H7 (cell line): ENCODE results near the gene FEM1C. TPM values are rescaled to one million over a fixed set of nuclear protein-coding genes. Genes with fewer than 3 reads are reported as not detected.

Experiments used
- DNase-seq: peaks from one replicate; pipeline ENCODE4 v3.0.0; 2012
- H3K27me3 ChIP-seq: 2 replicates; pipeline ENCODE4 v1.6.0; 2011; ENCODE audit warnings: mild to moderate bottlenecking, low read length; ENCODE audit not compliant: control insufficient read depth, insufficient read depth
- H3K36me3 ChIP-seq: replicated peaks from 2 replicates; pipeline ENCODE4 v1.5.1; 2011; ENCODE audit warnings: low read length; ENCODE audit not compliant: control insufficient read depth, insufficient read depth
- H3K4me3 ChIP-seq: 2 replicates; pipeline ENCODE4 v1.5.1; 2011; ENCODE audit warnings: low read depth, mild to moderate bottlenecking, control low read depth, low read length, moderate library complexity; ENCODE audit not compliant: insufficient read depth
- total RNA-seq: library from RNA; depleted of rRNA; stranded (reverse); fragments of >200 nt; shearing (Covaris generic); gene quantifications from 2 replicates; pipeline ENCODE4 v1.2.3, GENCODE V29; 2014

FEM1C gene
- total RNA-seq, 1 experiment from 2014 or later, result 8.7 TPM

- no peak for DNase-seq
- Histone ChIP-seq H3K27me3 (no peaks in the 10 kb centered on the region), H3K36me3 (no peaks in the 10 kb centered on the region), H3K4me3 (no peak overlapping the region)
Observed at GRCh38 chr5:115516372-115516771, 28.2 kb downstream of the FEM1C start.

GRCh38 chr5:115514220-115514619, 30.4 kb downstream of the FEM1C start:
- no peaks in the 10 kb centered on the region for H3K27me3 ChIP-seq
- no peak overlapping the region for H3K4me3 ChIP-seq
- DNase-seq, result no peak
- no peaks in the 10 kb centered on the region for H3K36me3 ChIP-seq

- DNase-seq, result no peak
- H3K36me3 ChIP-seq, result no peaks in the 10 kb centered on the region
- no peaks in the 10 kb centered on the region for H3K27me3 ChIP-seq
- H3K4me3 ChIP-seq, result no peak overlapping the region
Observed at GRCh38 chr5:115511632-115512031, 32.9 kb downstream of the FEM1C start.

- no peak for DNase-seq
- Histone ChIP-seq H3K27me3 (no peaks in the 10 kb centered on the region), H3K36me3 (no peaks in the 10 kb centered on the region), H3K4me3 (no peak overlapping the region)
Observed at GRCh38 chr5:115510145-115510645, 34.4 kb downstream of the FEM1C start.

- Histone ChIP-seq H3K4me3 (no peak overlapping the region), H3K36me3 (no peaks in the 10 kb centered on the region), H3K27me3 (no peaks in the 10 kb centered on the region)
- no peak for DNase-seq
Observed at GRCh38 chr5:115509547-115509946, 35.0 kb downstream of the FEM1C start.

- no peak for DNase-seq
- no peaks in the 10 kb centered on the region for H3K36me3 ChIP-seq
- no peaks in the 10 kb centered on the region for H3K27me3 ChIP-seq
- H3K4me3 ChIP-seq, result no peak overlapping the region
Observed at GRCh38 chr5:115507681-115508080, 36.9 kb downstream of the FEM1C start.

GRCh38 chr5:115503420-115503819, 41.2 kb downstream of the FEM1C start:
- no peak overlapping the region for H3K4me3 ChIP-seq
- DNase-seq, result no peak
- H3K27me3 ChIP-seq, result no peaks in the 10 kb centered on the region
- no peaks in the 10 kb centered on the region for H3K36me3 ChIP-seq

GRCh38 chr5:115501464-115502210, 42.9 kb downstream of the FEM1C start:
- Histone ChIP-seq H3K36me3 (no peaks in the 10 kb centered on the region), H3K27me3 (no peaks in the 10 kb centered on the region), H3K4me3 (no peak overlapping the region)
- no peak for DNase-seq

- no peak for DNase-seq
- H3K4me3 ChIP-seq, result no peak overlapping the region
- no peaks in the 10 kb centered on the region for H3K36me3 ChIP-seq
- no peaks in the 10 kb centered on the region for H3K27me3 ChIP-seq
Observed at GRCh38 chr5:115500225-115500624, 44.4 kb downstream of the FEM1C start.

GRCh38 chr5:115496936-115497576, 47.5 kb downstream of the FEM1C start:
- no peak for DNase-seq
- H3K36me3 ChIP-seq, result no peaks in the 10 kb centered on the region
- no peaks in the 10 kb centered on the region for H3K27me3 ChIP-seq
- no peak overlapping the region for H3K4me3 ChIP-seq

GRCh38 chr5:115494570-115495289, 49.8 kb downstream of the FEM1C start:
- no peak for DNase-seq
- Histone ChIP-seq H3K36me3 (no peaks in the 10 kb centered on the region), H3K4me3 (no peak overlapping the region), H3K27me3 (no peaks in the 10 kb centered on the region)

- no peaks in the 10 kb centered on the region for H3K36me3 ChIP-seq
- H3K4me3 ChIP-seq, result no peak overlapping the region
- no peak for DNase-seq
- H3K27me3 ChIP-seq, result no peaks in the 10 kb centered on the region
Observed at GRCh38 chr5:115490596-115490995, 54.0 kb downstream of the FEM1C start.

GRCh38 chr5:115489733-115490132, 54.8 kb downstream of the FEM1C start:
- no peak overlapping the region for H3K4me3 ChIP-seq
- no peaks in the 10 kb centered on the region for H3K27me3 ChIP-seq
- H3K36me3 ChIP-seq, result no peaks in the 10 kb centered on the region
- DNase-seq, result no peak

GRCh38 chr5:115487756-115488155, 56.8 kb downstream of the FEM1C start:
- no peaks in the 10 kb centered on the region for H3K27me3 ChIP-seq
- DNase-seq, result no peak
- H3K4me3 ChIP-seq, result no peak overlapping the region
- no peaks in the 10 kb centered on the region for H3K36me3 ChIP-seq

GRCh38 chr5:115487168-115487567, 57.4 kb downstream of the FEM1C start:
- Histone ChIP-seq H3K36me3 (no peaks in the 10 kb centered on the region), H3K4me3 (no peak overlapping the region), H3K27me3 (no peaks in the 10 kb centered on the region)
- no peak for DNase-seq
